ENCODE results near the gene C16orf96.

The C16orf96 gene

DNA sequence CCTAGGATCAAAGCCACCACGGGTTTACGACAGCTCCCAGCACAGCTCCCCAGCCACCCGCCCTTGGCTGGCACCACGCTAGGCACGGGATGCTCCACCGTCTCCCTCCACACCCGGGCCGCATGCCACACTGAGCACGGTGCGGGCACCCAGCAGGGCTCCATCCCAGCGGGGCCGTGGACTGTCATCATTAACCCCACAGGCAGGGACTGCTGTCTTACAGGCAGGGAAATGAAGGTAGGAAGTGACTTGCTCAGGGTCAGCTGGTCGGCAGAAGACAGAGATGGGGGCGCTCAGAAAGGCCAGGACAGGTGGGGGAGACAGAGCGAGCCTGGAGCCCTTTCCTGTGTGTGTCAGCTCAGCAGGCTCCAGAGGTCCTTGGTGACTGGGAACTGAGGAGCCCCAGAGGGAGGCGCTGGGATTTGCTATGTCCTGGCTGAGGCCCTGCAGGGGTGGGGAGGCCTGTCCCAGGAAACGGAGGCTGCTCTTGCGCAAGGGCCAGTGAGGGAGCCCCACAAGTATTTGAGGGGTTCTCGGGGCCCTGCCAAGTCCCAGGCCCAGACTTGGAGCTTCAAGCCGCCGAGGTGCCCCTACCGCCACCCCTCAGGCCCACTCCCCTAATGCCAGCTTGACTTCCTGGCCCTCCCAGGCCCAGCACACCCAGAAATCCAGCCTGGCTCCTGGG, 55.3 kb downstream of the C16orf96 start:
- no peak overlapping the region for H3K4me3 ChIP-seq (ENCODE audit: low read depth, low read length)
- no peak for TF ChIP-seq CTCF (IDR thresholded peaks at IDR 0.05; ENCODE audit: control insufficient read depth, extremely low read depth, insufficient read depth)
- DNase-seq (ENCODE audit: low read depth), result no peak

GRCh38 chr16:4612474-4612931, 56.4 kb downstream of the C16orf96 start:
- DNase-seq (ENCODE audit: low read depth), result no peak
- peak overlapping the region; percentile 73 for H3K4me3 ChIP-seq (ENCODE audit: low read depth, low read length)
- TF ChIP-seq CTCF (IDR thresholded peaks at IDR 0.05; ENCODE audit: control insufficient read depth, extremely low read depth, insufficient read depth), result no peak

DNA sequence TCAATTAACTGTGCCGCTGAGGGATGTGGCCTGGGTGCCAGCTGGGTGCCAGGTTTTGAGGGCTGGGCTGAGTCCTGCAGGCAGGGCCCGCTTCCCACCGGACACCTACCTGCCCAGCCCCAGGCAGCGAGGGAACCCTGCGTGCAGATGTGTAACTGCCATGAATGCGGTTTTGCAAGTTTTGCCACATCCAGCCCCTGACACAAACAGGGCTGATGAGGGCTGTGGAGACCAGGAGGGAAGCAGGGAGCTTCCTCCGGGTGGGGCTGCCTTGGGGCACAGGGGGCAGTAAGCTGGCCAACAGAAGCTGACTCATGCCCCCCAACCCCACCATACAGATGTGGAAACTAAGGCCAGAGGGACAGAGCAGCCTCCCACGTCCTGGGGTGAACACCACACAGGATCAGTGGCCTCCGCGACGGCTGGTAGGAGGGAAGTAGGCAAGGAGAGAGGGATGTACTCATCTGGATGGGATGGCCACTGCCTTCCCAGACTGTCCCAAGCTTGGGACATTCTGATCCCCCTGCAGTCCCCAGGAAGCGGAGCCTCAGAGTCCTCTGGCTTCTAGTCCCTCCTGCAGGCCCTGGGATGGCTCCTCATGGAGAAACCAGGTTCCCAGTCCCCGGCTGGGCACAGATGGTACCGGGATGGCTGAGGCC, 57.0 kb downstream of the C16orf96 start:
- TF ChIP-seq CTCF (IDR thresholded peaks at IDR 0.05; ENCODE audit: control insufficient read depth, extremely low read depth, insufficient read depth), result no peak
- no peak for DNase-seq (ENCODE audit: low read depth)
- peak overlapping the region; percentile 73 for H3K4me3 ChIP-seq (ENCODE audit: low read depth, low read length)

DNA sequence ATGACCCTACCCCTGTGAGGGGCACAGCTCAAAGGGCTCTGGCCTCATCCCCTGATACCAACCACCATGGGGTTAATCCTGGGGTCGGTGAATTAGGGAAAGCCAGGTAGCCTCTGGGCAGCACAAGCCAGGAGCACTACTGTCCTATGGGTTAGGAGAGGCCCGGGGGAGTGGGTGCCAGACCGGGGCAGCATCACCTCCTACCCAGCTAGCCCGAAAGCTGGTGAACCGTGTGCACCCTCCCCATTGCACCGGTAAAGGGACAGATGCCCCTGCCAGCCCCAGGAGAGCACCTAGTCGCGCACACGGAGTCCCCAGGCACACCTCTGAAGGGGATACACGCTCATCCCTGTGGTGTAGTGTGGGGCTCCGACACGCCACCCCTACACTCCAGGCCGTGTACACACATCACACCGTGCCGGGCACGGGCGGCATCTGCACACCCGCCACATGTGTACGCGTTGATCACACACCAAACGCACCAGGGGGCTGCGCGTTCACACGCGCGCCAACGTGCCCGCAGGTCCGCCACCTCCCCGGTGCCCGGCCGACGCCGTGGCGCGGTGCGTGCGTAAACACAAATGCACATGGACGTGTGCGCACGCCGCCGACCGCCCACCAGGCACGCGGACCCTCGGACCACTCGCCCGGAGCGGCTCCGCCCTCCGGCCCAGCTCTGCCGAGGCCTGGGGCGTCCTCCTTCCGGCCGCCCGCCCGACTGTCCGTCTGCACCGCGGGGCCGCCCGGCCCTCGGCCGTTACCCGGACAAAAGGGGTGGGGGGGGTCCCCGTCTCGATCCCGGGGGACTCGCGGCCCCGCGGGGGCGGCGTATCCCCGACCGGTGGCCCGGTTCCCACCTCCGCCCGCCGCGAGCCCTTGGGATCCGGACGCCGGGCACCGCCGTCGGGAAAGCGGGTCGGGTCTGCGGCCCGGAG, 57.8 kb downstream of the C16orf96 start:
- TF ChIP-seq CTCF (IDR thresholded peaks at IDR 0.05; ENCODE audit: control insufficient read depth, extremely low read depth, insufficient read depth), result no peak
- peak overlapping the region; percentile 73 for H3K4me3 ChIP-seq (ENCODE audit: low read depth, low read length)
- DNase-seq (ENCODE audit: low read depth), result no peak

GRCh38 chr16:4614571-4615383, 58.6 kb downstream of the C16orf96 start, which contains the start of gene UBALD1:
Gene UBALD1, minus strand, starts transcription at chr16:4614888. Its CDS starts 91 bp downstream, at chr16:4614797.
- no peak for TF ChIP-seq CTCF (IDR thresholded peaks at IDR 0.05; ENCODE audit: control insufficient read depth, extremely low read depth, insufficient read depth)
- peak within 1 kb of the TSS; percentile 73 for H3K4me3 ChIP-seq (ENCODE audit: low read depth, low read length)
- peak; percentile 68 for DNase-seq (ENCODE audit: low read depth)
